Psoas muscle (tissue), 8 donors: Measurements from ENCODE around the gene PIP5K1B. TPM values are rescaled to one million over a fixed set of nuclear protein-coding genes. Genes with fewer than 3 reads are reported as not detected.

Experiments used
- ATAC-seq, 4 donors: fragments of 200-7000 bp; cut with Tn5 transposase; one replicate each; pipeline ENCODE4 v1.9.1; 2020; ENCODE audit warnings: moderate library complexity in 3 of 4, mild to moderate bottlenecking in 2 of 4
- DNase-seq, 2 donors: peaks; one replicate each; pipeline ENCODE4 v3.0.0-alpha.2; 2020
- H3K27ac ChIP-seq: fragments of 200-600 bp; one replicate; pipeline ENCODE4 v1.8.0; 2022
- H3K27me3 ChIP-seq, 3 donors: fragments of 200-600 bp in 1 of 3; one replicate each; pipeline versions ENCODE4 v1.6.1 to v1.8.0; 2013 to 2022; ENCODE audit warnings: low read length in 2 of 3, mild to moderate bottlenecking in 2 of 3, moderate library complexity in 1 of 3; ENCODE audit not compliant: insufficient read depth in 3 of 3
- H3K36me3 ChIP-seq, 2 donors: fragments of 200-600 bp in 1 of 2; one replicate each; pipeline versions ENCODE4 v1.6.1 to v1.8.0; 2013 to 2022; ENCODE audit warnings: low read depth in 1 of 2, mild to moderate bottlenecking in 1 of 2, moderate library complexity in 1 of 2; ENCODE audit not compliant: insufficient read depth in 1 of 2
- H3K4me1 ChIP-seq: fragments of 200-600 bp; one replicate; pipeline ENCODE4 v1.8.0; 2022
- H3K4me3 ChIP-seq: fragments of 200-600 bp; one replicate; pipeline ENCODE4 v1.8.0; 2022; ENCODE audit warnings: mild to moderate bottlenecking
- H3K9me3 ChIP-seq: fragments of 200-600 bp; one replicate; pipeline ENCODE4 v1.8.0; 2022
- CTCF ChIP-seq: fragments of 200-600 bp; IDR thresholded peaks from one replicate; pipeline ENCODE4 v1.8.0; 2022; ENCODE audit warnings: antibody characterized with exemption
- WGBS, 3 donors: extraction: QIAGEN DNeasy Blood & Tissue Kit; methylation state at CpG; one replicate each; pipeline versions ENCODE4 v1.1.6 to v1.1.7; 2013; 5-methylcytosine and 5-hydroxymethylcytosine counted together
- intact Hi-C, 2 donors: fragments of 100-400 bp; cut with DNase I; formaldehyde crosslinking; loops; one replicate each; pipeline versions ENCODE4 v1.11.0 to v1.14.2; 2022
- polyA plus RNA-seq, 3 donors: library from polyadenylated mRNA; stranded (reverse); fragments of 200-250 nt; gene quantifications; one replicate each; pipeline ENCODE4 v1.2.3, GENCODE V29; 2013
- total RNA-seq, 4 donors: library from RNA; stranded (reverse); fragmentation: NEBNext Ultra II Directional in 2 of 4; extraction: Animal tissue kit (Norgen Biotek cat#: 25700) in 2 of 4; gene quantifications; one replicate each; pipeline versions ENCODE4 v1.2.1 to v1.2.4, GENCODE V29; 2021 to 2023
- donor health status: healthy with polysubstance abuse.
- donor health status: DM: no; HTN: no; CAD: no; lungs with moderate emphysema.
- donor health status: Bipolar disorder and iron deficiency.
- donor health status: healthy.
- donor health status: DM: yes; HTN: yes; CAD: no.
- donor health status: DM: no; HTN: no; CAD: no.
- donor health status: DM: no; HTN: no; CAD: no.
- donor health status: DM: yes; HTN: yes; CAD: no.

The PIP5K1B gene
- total and polyA plus RNA-seq, 7 donors, result 0.48 to 2.5 (median 1.7) TPM

- no peaks in the 10 kb centered on the region for H3K4me1 ChIP-seq
- no peaks in the 10 kb centered on the region for H3K27me3 ChIP-seq
- H3K36me3 ChIP-seq, result no peaks in the 10 kb centered on the region
- TF ChIP-seq CTCF, result no peak
- intact Hi-C loops, result loop anchor here in 1 of 2 donors (10.0 kb wide), 1 partner anchor 218 kb away; no protein-coding TSS in a partner anchor
- ATAC-seq, result no peak
- H3K4me3 ChIP-seq, result no peak overlapping the region
- no peak for DNase-seq
- no peaks in the 10 kb centered on the region for H3K9me3 ChIP-seq
- 78 to 80% (median 79%) methylated on average over 9 of the region's 9 CpGs for WGBS, 3 donors
- no peak overlapping the region for H3K27ac ChIP-seq
These were observed 42.0 kb downstream of the PIP5K1B start for GRCh38 chr9:68747043-68747533.

GRCh38 chr9:68749135-68749534 lies 44.1 kb downstream of the PIP5K1B start:
- Histone ChIP-seq H3K27ac (no peak overlapping the region), H3K4me1 (no peaks in the 10 kb centered on the region), H3K9me3 (no peaks in the 10 kb centered on the region), H3K27me3 (no peaks in the 10 kb centered on the region), H3K4me3 (no peak overlapping the region), H3K36me3 (no peaks in the 10 kb centered on the region)
- 63 to 69% (median 69%) methylated on average over 3 of the region's 3 CpGs for WGBS, 3 donors
- intact Hi-C loops, result loop anchor here in 1 of 2 donors (10.0 kb wide), 1 partner anchor 216 kb away; no protein-coding TSS in a partner anchor
- DNase-seq (no peak), ATAC-seq (no peak)
- TF ChIP-seq CTCF, result no peak

- 56 to 64% (median 60%) methylated on average over 3 of the region's 3 CpGs for WGBS, 3 donors
- DNase-seq, result no peak
- no peak for ATAC-seq
- no peak for TF ChIP-seq CTCF
- intact Hi-C loops, result loop anchor here in 1 of 2 donors (10.0 kb wide), 1 partner anchor 215 kb away; no protein-coding TSS in a partner anchor
- Histone ChIP-seq H3K27ac (no peak overlapping the region), H3K4me3 (no peak overlapping the region), H3K9me3 (no peaks in the 10 kb centered on the region), H3K36me3 (no peaks in the 10 kb centered on the region), H3K4me1 (no peaks in the 10 kb centered on the region), H3K27me3 (no peaks in the 10 kb centered on the region)
These were observed 44.6 kb downstream of the PIP5K1B start for GRCh38 chr9:68749579-68750159.

- 38 to 69% (median 43%) methylated on average over 6 of the region's 6 CpGs for WGBS, 3 donors
- no peaks in the 10 kb centered on the region for H3K27me3 ChIP-seq
- H3K4me1 ChIP-seq, result no peaks in the 10 kb centered on the region
- intact Hi-C loops, result no loop called here
- no peak for ATAC-seq
- TF ChIP-seq CTCF, result no peak
- H3K9me3 ChIP-seq, result no peaks in the 10 kb centered on the region
- no peaks in the 10 kb centered on the region for H3K36me3 ChIP-seq
- no peak for DNase-seq
- H3K27ac ChIP-seq, result no peak overlapping the region
- H3K4me3 ChIP-seq, result no peak overlapping the region
These were observed 45.2 kb downstream of the PIP5K1B start for GRCh38 chr9:68750255-68750654.

GRCh38 chr9:68750786-68751185 lies 45.7 kb downstream of the PIP5K1B start:
- WGBS, 3 donors, result 24 to 37% (median 37%) methylated on average over 4 of the region's 4 CpGs
- Histone ChIP-seq H3K36me3 (no peaks in the 10 kb centered on the region), H3K4me3 (no peak overlapping the region), H3K27me3 (no peaks in the 10 kb centered on the region), H3K4me1 (no peaks in the 10 kb centered on the region), H3K27ac (no peak overlapping the region), H3K9me3 (no peaks in the 10 kb centered on the region)
- intact Hi-C loops, result no loop called here
- ATAC-seq (no peak), DNase-seq (no peak)
- no peak for TF ChIP-seq CTCF
